ENCODE results near the gene NUCB1. TPM values are rescaled to one million over a fixed set of nuclear protein-coding genes. Genes with fewer than 3 reads are reported as not detected.

The NUCB1 gene
- total RNA-seq, 1 donor from 2014 or later: 246 TPM

- no peak for DNase-seq (ENCODE audit: missing footprints)
- no peak for ATAC-seq
- intact Hi-C loops (cut with DNase I): no loop called here
Observed at GRCh38 chr19:48966541-48967345, 66.6 kb downstream of the NUCB1 start.

- DNase-seq (ENCODE audit: missing footprints): no peak
- intact Hi-C loops (cut with DNase I): no loop called here
- peak; percentile 4 for ATAC-seq
Observed at GRCh38 chr19:48967346-48968178, 67.5 kb downstream of the NUCB1 start.

- intact Hi-C loops (cut with DNase I): no loop called here
- DNase-seq (ENCODE audit: missing footprints): no peak
- ATAC-seq: no peak
Observed at GRCh38 chr19:48968179-48968661, 68.1 kb downstream of the NUCB1 start.

- DNase-seq (ENCODE audit: missing footprints): no peak
- intact Hi-C loops (cut with DNase I): no loop called here
Observed at GRCh38 chr19:48968813-48969218, 68.7 kb downstream of the NUCB1 start.

GRCh38 chr19:48969276-48970138, 69.4 kb downstream of the NUCB1 start:
- ATAC-seq (no peak), DNase-seq (ENCODE audit: missing footprints) (no peak)
- intact Hi-C loops (cut with DNase I): loop anchor here (5.0 kb wide), 1 partner anchor 172 kb away; no protein-coding TSS in a partner anchor

More at GRCh38 chr19:48968813-48969218, 68.7 kb downstream of the NUCB1 start:
- no peak for ATAC-seq

- DNase-seq (ENCODE audit: missing footprints) (no peak), ATAC-seq (no peak)
- intact Hi-C loops (cut with DNase I): loop anchor here (5.0 kb wide), 1 partner anchor 173 kb away; no protein-coding TSS in a partner anchor
Observed at GRCh38 chr19:48970139-48970766, 70.1 kb downstream of the NUCB1 start.

- DNase-seq (ENCODE audit: missing footprints) (peak; percentile 91), ATAC-seq (peak; percentile 62)
- intact Hi-C loops (cut with DNase I): loop anchor here (5.0 kb wide), 1 partner anchor 174 kb away; no protein-coding TSS in a partner anchor
Observed at GRCh38 chr19:48970923-48971395, 70.8 kb downstream of the NUCB1 start.

Other genes starting within 250 kb of the NUCB1 start
- 0.14 TPM for gene NTN5, start 227.3 kb upstream of the NUCB1 start, total RNA-seq
- not detected for gene FUT2, start 204.3 kb upstream of the NUCB1 start, total RNA-seq
- 4.2 TPM for gene MAMSTR, start 180.6 kb upstream of the NUCB1 start, total RNA-seq
- 15.3 TPM for gene RASIP1, start 159.7 kb upstream of the NUCB1 start, total RNA-seq
- 0.49 TPM for gene IZUMO1, start 153.4 kb upstream of the NUCB1 start, total RNA-seq
- gene FUT1, start 147.7 kb upstream of the NUCB1 start, total RNA-seq: 2.1 TPM
- not detected for gene FGF21, start 144.8 kb upstream of the NUCB1 start, total RNA-seq
- gene BCAT2, start 89.3 kb upstream of the NUCB1 start, total RNA-seq: 63.2 TPM
- gene HSD17B14, start 63.8 kb upstream of the NUCB1 start, total RNA-seq: 1.0 TPM
- 23.8 TPM for gene PLEKHA4, start 31.7 kb upstream of the NUCB1 start, total RNA-seq
- gene PPP1R15A, start 27.9 kb upstream of the NUCB1 start, total RNA-seq: 64.8 TPM
- not detected for gene TULP2, start 1.6 kb upstream of the NUCB1 start, total RNA-seq
- not detected for gene DHDH, start 33.4 kb downstream of the NUCB1 start, total RNA-seq
- 22.4 TPM for gene BAX, start 54.6 kb downstream of the NUCB1 start, total RNA-seq
- 1,007 TPM for gene FTL, start 65.0 kb downstream of the NUCB1 start, total RNA-seq
- 99.1 TPM for gene GYS1, start 93.0 kb downstream of the NUCB1 start, total RNA-seq
- 46.8 TPM for gene RUVBL2, start 93.6 kb downstream of the NUCB1 start, total RNA-seq
- not detected for gene LHB, start 116.8 kb downstream of the NUCB1 start, total RNA-seq
- not detected for gene CGB3, start 124.0 kb downstream of the NUCB1 start, total RNA-seq
- not detected for gene CGB2, start 131.6 kb downstream of the NUCB1 start, total RNA-seq
- gene CGB1, start 136.6 kb downstream of the NUCB1 start, total RNA-seq: not detected
- gene CGB5, start 143.5 kb downstream of the NUCB1 start, total RNA-seq: not detected
- gene CGB8, start 148.8 kb downstream of the NUCB1 start, total RNA-seq: not detected
- gene CGB7, start 157.4 kb downstream of the NUCB1 start, total RNA-seq: not detected
- not detected for gene NTF4, start 164.5 kb downstream of the NUCB1 start, total RNA-seq
- 0.81 TPM for gene KCNA7, start 172.4 kb downstream of the NUCB1 start, total RNA-seq
- gene SNRNP70, start 185.1 kb downstream of the NUCB1 start, total RNA-seq: 110 TPM
- gene LIN7B, start 214.1 kb downstream of the NUCB1 start, total RNA-seq: 21.1 TPM
- 1.8 TPM for gene C19orf73, start 218.8 kb downstream of the NUCB1 start, total RNA-seq
- gene PPFIA3, start 219.2 kb downstream of the NUCB1 start, total RNA-seq: 4.1 TPM